GM23248 (cell line): ENCODE results near the gene C19orf12.

ENCODE experiments used
- EZH2 ChIP-seq: fragments of 200-600 bp; sonication (generic); IDR thresholded peaks from 2 replicates; pipeline ENCODE4 v1.6.1; 2018; ENCODE audit warnings: antibody characterized with exemption, mild to moderate bottlenecking; ENCODE audit not compliant: insufficient read depth, poor library complexity, severe bottlenecking
- EZH2phosphoT487 ChIP-seq: fragments of 200-600 bp; sonication (generic); IDR thresholded peaks from 2 replicates; pipeline ENCODE4 v1.6.1; 2018; ENCODE audit warnings: antibody characterized with exemption, moderate library complexity, mild to moderate bottlenecking, low read depth; ENCODE audit not compliant: insufficient read depth

DNA sequence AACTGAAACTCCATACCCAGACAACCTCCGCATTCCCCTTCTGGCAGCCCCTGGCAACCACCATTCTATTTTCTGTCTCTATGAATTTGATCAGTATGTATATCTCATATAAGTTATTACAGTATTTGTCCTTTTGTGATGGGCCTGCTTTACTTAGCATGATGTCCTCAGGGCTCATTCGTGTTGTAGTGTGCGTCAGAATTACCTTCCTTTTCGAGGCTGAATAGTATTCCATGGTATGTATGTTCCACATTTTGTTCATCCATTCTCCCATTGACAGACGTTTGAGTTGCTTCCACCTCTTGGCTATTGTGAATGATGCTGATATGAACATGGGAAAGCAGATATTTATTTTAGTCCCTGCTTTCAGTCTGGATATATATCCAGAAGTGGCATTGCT is 44.8 kb downstream of the C19orf12 start:
- TF ChIP-seq EZH2 (no peak), EZH2phosphoT487 (no peak)
